HCT116 (cell line): ENCODE results near the gene FSD1. TPM values are rescaled to one million over a fixed set of nuclear protein-coding genes. Genes with fewer than 3 reads are reported as not detected.
A peak's percentile ranks its signal among the peaks of the same experiment; 100 is the strongest.
"Not testable (repeated sequence)": the region's sequence is repeated elsewhere in the genome, so short reads cannot be mapped to it uniquely, and the experiment has no call there.

Source experiments
- ATAC-seq: fragments of 200-7000 bp; cut with Tn5 transposase; 2 replicates; pipeline ENCODE4 v1.9.1; 2020; ENCODE audit warnings: mild to moderate bottlenecking, moderate library complexity
- BruUV-seq: library from RNA; stranded (reverse); fragments of 400-500 nt; replicated peaks from 2 replicates; lab custom pipeline; 2021; lab: Mats Ljungman, UMichigan
- CTCF ChIA-PET: fragments of 300-600 bp; sonication (Branson Sonifier 250); formaldehyde crosslinking; loops from one replicate; lab custom pipeline; 2021; ENCODE audit warnings: antibody characterized with exemption; lab: Charles Lee
- POLR2A ChIA-PET: fragments of 300-600, 350-600 bp; sonication (Branson Sonifier 250); formaldehyde crosslinking; loops from one replicate; lab custom pipeline; 2021; ENCODE audit warnings: antibody characterized with exemption; lab: Charles Lee
- RAD21 ChIA-PET, 2 experiments: fragments of 300-600 bp; sonication (Branson Sonifier 250); formaldehyde crosslinking; loops; one replicate each; lab custom pipeline; 2023; ENCODE audit warnings: low total read pairs in 2 of 2; ENCODE audit not compliant: uncharacterized antibody in 2 of 2, unreplicated experiment in 2 of 2, low non-redundant PET in 1 of 2; lab: Charles Lee
- DNase-seq: peaks from one replicate; pipeline ENCODE4 v3.0.0-alpha.2; 2010; ENCODE audit warnings: low read depth, low spot score
- H2AFZ ChIP-seq: fragments of 200-600 bp; shearing (Covaris generic), sonication (generic); 2 replicates; pipeline ENCODE4 v1.6.1; 2017; ENCODE audit warnings: low read depth, mixed run types, mixed read lengths, antibody characterized with exemption, low read length; ENCODE audit not compliant: poor library complexity, severe bottlenecking
- H3K27ac ChIP-seq: 2 replicates; pipeline ENCODE4 v1.5.1; 2012; ENCODE audit warnings: low read depth, low read length
- H3K27me3 ChIP-seq: fragments of 200-600 bp; sonication (generic); 2 replicates; pipeline ENCODE4 v1.6.1; 2016; ENCODE audit warnings: mixed run types, low read length, mixed read lengths; ENCODE audit not compliant: insufficient read depth
- H3K36me3 ChIP-seq, 2 experiments: fragments of 200-500 bp in 1 of 2; fragments of 200-600 bp in 1 of 2; sonication (Bioruptor generic) in 1 of 2; sonication (generic) in 1 of 2; 2 replicates each; pipeline versions ENCODE4 v1.5.1 to v1.6.1; 2014 to 2016; ENCODE audit warnings: low read length in 2 of 2, inconsistent platforms in 1 of 2, mixed read lengths in 1 of 2, mixed run types in 1 of 2; ENCODE audit not compliant: insufficient read depth in 2 of 2, control insufficient read depth in 1 of 2
- H3K4me1 ChIP-seq, 2 experiments: fragments of 200-600 bp in 1 of 2; sonication (generic) in 1 of 2; 2 replicates each; pipeline versions ENCODE4 v1.5.1 to v1.6.1; 2012 to 2017; ENCODE audit warnings: low read length in 2 of 2, inconsistent platforms in 1 of 2, mild to moderate bottlenecking in 1 of 2, mixed read lengths in 1 of 2, mixed run types in 1 of 2, moderate library complexity in 1 of 2; ENCODE audit not compliant: insufficient read depth in 2 of 2, control insufficient read depth in 1 of 2
- H3K4me2 ChIP-seq: fragments of 200-600 bp; sonication (generic); 2 replicates; pipeline ENCODE4 v1.6.1; 2017; ENCODE audit warnings: mixed run types, low read length, mixed read lengths
- H3K4me3 ChIP-seq, 2 experiments: fragments of 200-600 bp in 1 of 2; sonication (generic) in 1 of 2; replicated peaks in 1 of 2; 2 replicates each; pipeline ENCODE4 v1.5.1; 2011 to 2016; ENCODE audit warnings: low read length in 2 of 2, control low read depth in 1 of 2, low read depth in 1 of 2, mild to moderate bottlenecking in 1 of 2, mixed read lengths in 1 of 2, mixed run types in 1 of 2
- H3K79me2 ChIP-seq: fragments of 200-600 bp; sonication (generic); 2 replicates; pipeline ENCODE4 v1.6.1; 2017; ENCODE audit warnings: mild to moderate bottlenecking, mixed run types, low read length, moderate library complexity, mixed read lengths; ENCODE audit not compliant: insufficient read depth
- H3K9ac ChIP-seq: fragments of 200-600 bp; sonication (generic); 2 replicates; pipeline ENCODE4 v1.6.1; 2016; ENCODE audit warnings: low read length, mixed read lengths
- H3K9me2 ChIP-seq: fragments of 200-600 bp; sonication (generic), shearing (Covaris generic); 2 replicates; pipeline ENCODE4 v1.6.1; 2017; ENCODE audit warnings: mixed run types, mild to moderate bottlenecking, moderate library complexity; ENCODE audit not compliant: insufficient read depth
- H3K9me3 ChIP-seq, 2 experiments: fragments of 200-500 bp in 1 of 2; fragments of 200-600 bp in 1 of 2; sonication (Bioruptor generic) in 1 of 2; sonication (generic) in 1 of 2; 2 replicates each; pipeline ENCODE4 v1.6.1; 2014 to 2017; ENCODE audit warnings: low read length in 2 of 2, mixed read lengths in 2 of 2, inconsistent platforms in 1 of 2, low read depth in 1 of 2, mild to moderate bottlenecking in 1 of 2, mixed run types in 1 of 2, moderate library complexity in 1 of 2; ENCODE audit not compliant: control insufficient read depth in 1 of 2, insufficient read depth in 1 of 2
- H4K20me1 ChIP-seq: fragments of 200-600 bp; sonication (generic), shearing (Covaris generic); 2 replicates; pipeline ENCODE4 v1.6.1; 2017; ENCODE audit warnings: mixed run types, mild to moderate bottlenecking, moderate library complexity; ENCODE audit not compliant: insufficient read depth
- EGR1 ChIP-seq: IDR thresholded peaks from 2 replicates; pipeline ENCODE4 v1.6.1; 2012; ENCODE audit warnings: low read depth
- ELF1 ChIP-seq: IDR thresholded peaks from 2 replicates; pipeline ENCODE4 v1.6.1; 2012; ENCODE audit warnings: low read depth, borderline replicate concordance
- POLR2AphosphoS5 ChIP-seq: IDR thresholded peaks from 2 replicates; pipeline ENCODE4 v1.6.1; 2011; ENCODE audit warnings: mild to moderate bottlenecking, low read depth, low read length, moderate library complexity
- RAD21 ChIP-seq: IDR thresholded peaks from 2 replicates; pipeline ENCODE4 v1.6.1; 2012; ENCODE audit warnings: low read depth, mild to moderate bottlenecking
- SIN3A ChIP-seq: IDR thresholded peaks from 2 replicates; pipeline ENCODE4 v1.6.1; 2012; ENCODE audit warnings: low read depth
- SRF ChIP-seq: IDR thresholded peaks from 2 replicates; pipeline ENCODE4 v1.6.1; 2012; ENCODE audit warnings: low read depth
- intact Hi-C: fragments of 100-400 bp; cut with micrococcal nuclease; formaldehyde crosslinking; loops from 2 replicates; pipeline ENCODE4 v1.10.0; 2022
- total RNA-seq: library from RNA; stranded (reverse); gene quantifications from one replicate; pipeline ENCODE4 v1.2.1, GENCODE V29; 2021; ENCODE audit not compliant: unreplicated experiment
- TF ChIP-seq, protein P1 (sequence below): IDR thresholded peaks from 2 replicates; pipeline ENCODE4 v1.6.1; 2012
- TF ChIP-seq, protein P2 (sequence below): IDR thresholded peaks from 2 replicates; pipeline ENCODE4 v1.6.1; 2012
- TF ChIP-seq, protein P3 (sequence below), 3 experiments: fragments of 200-600 bp in 1 of 3; sonication (generic) in 1 of 3; IDR thresholded peaks in 2 of 3; conservative IDR thresholded peaks in 1 of 3; 2 replicates each; pipeline ENCODE4 v1.5.1; 2012 to 2017; ENCODE audit warnings: low read depth in 2 of 3, low read length in 2 of 3, antibody characterized with exemption in 1 of 3, borderline replicate concordance in 1 of 3, control low read depth in 1 of 3, mild to moderate bottlenecking in 1 of 3, mixed read lengths in 1 of 3, mixed run types in 1 of 3, moderate library complexity in 1 of 3; ENCODE audit not compliant: insufficient read depth in 1 of 3

Gene FSD1
- total RNA-seq, 1 experiment from 2014 or later: 20.1 TPM

DNA sequence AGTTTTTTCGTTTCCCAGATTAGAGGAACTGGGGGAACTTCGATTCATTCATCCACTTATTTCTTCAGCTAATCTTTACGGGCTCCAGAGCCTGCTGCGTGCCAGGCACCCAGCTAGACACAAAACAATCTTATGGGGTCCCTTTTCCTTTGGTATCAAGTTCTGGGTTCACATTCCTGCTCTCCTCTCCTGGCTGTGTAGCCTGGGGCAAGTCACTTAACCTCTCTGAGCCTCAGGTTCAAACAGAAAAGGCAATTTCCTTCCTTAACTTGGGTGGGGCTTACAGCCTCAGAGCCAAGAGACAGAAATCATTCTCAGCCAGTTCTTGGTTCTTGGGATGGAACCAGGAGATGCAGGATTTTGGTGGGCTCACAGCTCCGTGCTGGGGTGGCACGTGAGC, 19.4 kb upstream of the FSD1 start (continued):
- TF ChIP-seq, protein P1, sequence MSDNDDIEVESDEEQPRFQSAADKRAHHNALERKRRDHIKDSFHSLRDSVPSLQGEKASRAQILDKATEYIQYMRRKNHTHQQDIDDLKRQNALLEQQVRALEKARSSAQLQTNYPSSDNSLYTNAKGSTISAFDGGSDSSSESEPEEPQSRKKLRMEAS: no peak
- no peak for TF ChIP-seq SRF
- TF ChIP-seq EGR1: no peak
- no peak for TF ChIP-seq SIN3A
- TF ChIP-seq RAD21: no peak

DNA sequence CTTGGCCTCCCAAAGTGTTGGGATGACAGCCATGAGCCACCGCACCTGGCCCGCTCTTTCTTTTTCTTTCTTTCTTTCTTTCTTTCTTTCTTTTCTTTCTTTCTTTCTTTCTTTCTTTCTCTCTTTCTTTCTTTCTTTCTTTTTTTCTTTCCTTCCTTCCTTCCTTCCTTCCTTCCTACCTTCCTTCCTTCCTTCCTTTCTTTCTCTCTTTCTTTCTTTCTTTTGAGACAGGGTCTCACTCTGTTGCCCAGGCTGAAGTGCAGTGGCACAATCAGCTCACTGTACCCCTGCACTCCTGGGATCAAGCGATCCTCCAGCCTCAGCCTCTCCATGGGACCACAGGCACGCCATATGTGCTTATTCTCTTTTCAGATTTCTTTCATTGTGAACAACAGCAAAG, 18.3 kb upstream of the FSD1 start:
- H3K9me2 ChIP-seq, H3K4me3 ChIP-seq, intact Hi-C loops, CTCF ChIA-PET, H3K27me3 ChIP-seq, H3K36me3 ChIP-seq, BruUV-seq, ATAC-seq, H3K4me2 ChIP-seq, H4K20me1 ChIP-seq, H3K9me3 ChIP-seq, H2AFZ ChIP-seq, RAD21 ChIA-PET, H3K79me2 ChIP-seq, H3K9ac ChIP-seq, POLR2A ChIA-PET, DNase-seq, H3K27ac ChIP-seq: not testable (repeated sequence)
- peaks cover 12 to 28% of the 10 kb centered on the region in 2 experiments; a peak in 3 of 4 replicates for H3K4me1 ChIP-seq

DNA sequence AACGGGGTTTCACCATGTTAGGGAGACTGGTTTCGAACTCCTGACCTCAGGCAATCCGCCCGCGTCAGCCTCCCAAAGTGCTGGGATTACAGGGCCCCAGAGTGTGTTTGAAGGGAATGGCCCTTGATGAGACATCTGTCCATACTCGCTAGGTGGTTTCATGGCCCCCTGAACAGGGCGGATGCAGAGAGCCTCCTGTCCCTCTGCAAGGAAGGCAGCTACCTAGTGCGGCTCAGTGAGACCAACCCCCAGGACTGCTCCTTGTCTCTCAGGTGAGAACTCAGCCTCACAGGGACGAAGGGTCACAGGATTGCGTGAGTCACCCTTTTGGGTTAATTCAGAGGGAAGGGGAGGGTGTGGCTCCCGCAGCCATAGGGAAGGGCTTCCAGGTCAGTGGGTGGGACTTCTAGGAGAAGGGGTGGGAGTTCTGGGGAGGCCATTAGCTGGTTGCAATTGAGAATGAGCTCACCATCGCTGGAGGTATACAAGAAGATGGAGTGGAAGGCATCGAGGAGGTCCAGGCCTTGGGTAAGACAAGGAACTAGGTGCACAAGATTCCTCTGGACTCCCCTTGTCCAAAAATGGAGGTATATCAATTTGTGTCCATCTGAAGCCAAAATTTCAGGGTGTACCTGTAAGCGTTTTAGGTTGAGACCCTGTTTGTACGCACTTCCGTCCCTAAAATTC, 16.2 kb upstream of the FSD1 start:
- no peak overlapping the region for H2AFZ ChIP-seq
- H3K4me2 ChIP-seq: peak overlapping the region; percentile 56
- H3K4me3 ChIP-seq: peak overlapping the region in 1 of 2 experiments; percentile 22; a peak in 2 of 4 replicates
- DNase-seq (peak; percentile 51), ATAC-seq (peak; percentile 93)
- peak overlapping the region; percentile 2; the same call in 1 of the 2 replicates for H3K27ac ChIP-seq
- H3K9me2 ChIP-seq: no peaks in the 10 kb centered on the region
- H3K4me1 ChIP-seq: peaks cover 12 to 28% of the 10 kb centered on the region in 2 experiments; a peak in 3 of 4 replicates
- no peaks in the 10 kb centered on the region for H3K27me3 ChIP-seq
- 0 out of 2 replicates have a peak overlapping the region, but pooled peaks have one; percentile 16 for H3K9ac ChIP-seq
- ChIA-PET CTCF (interaction anchor here (0.7 to 1.3 kb wide), 3 partner anchors 10 to 64 kb away, joined by 3 to 4 read pairs (median 3); no protein-coding TSS in a partner anchor), POLR2A (interaction anchor here (1.0 kb wide), 1 partner anchor 55 kb away, joined by 3 read pairs; the partner anchor contains the start of gene MPND), RAD21 (no interaction called here)
- BruUV-seq: no TSS peak
- TF ChIP-seq POLR2AphosphoS5: no peak
- no peak for TF ChIP-seq ELF1
- no peak for TF ChIP-seq SRF
- TF ChIP-seq, protein P2, sequence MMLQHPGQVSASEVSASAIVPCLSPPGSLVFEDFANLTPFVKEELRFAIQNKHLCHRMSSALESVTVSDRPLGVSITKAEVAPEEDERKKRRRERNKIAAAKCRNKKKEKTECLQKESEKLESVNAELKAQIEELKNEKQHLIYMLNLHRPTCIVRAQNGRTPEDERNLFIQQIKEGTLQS: no peak
- TF ChIP-seq, protein P3, sequence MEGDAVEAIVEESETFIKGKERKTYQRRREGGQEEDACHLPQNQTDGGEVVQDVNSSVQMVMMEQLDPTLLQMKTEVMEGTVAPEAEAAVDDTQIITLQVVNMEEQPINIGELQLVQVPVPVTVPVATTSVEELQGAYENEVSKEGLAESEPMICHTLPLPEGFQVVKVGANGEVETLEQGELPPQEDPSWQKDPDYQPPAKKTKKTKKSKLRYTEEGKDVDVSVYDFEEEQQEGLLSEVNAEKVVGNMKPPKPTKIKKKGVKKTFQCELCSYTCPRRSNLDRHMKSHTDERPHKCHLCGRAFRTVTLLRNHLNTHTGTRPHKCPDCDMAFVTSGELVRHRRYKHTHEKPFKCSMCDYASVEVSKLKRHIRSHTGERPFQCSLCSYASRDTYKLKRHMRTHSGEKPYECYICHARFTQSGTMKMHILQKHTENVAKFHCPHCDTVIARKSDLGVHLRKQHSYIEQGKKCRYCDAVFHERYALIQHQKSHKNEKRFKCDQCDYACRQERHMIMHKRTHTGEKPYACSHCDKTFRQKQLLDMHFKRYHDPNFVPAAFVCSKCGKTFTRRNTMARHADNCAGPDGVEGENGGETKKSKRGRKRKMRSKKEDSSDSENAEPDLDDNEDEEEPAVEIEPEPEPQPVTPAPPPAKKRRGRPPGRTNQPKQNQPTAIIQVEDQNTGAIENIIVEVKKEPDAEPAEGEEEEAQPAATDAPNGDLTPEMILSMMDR (IDR thresholded peaks at IDR 0.05 in 2 of 3, conservative IDR thresholded peaks at IDR 0.05 in 1 of 3; ENCODE audit: borderline replicate concordance in 1 of 3, insufficient read depth in 1 of 3, low read depth in 2 of 3, low read length in 2 of 3): no peak
- no peaks in the 10 kb centered on the region for H3K36me3 ChIP-seq
- H3K9me3 ChIP-seq: no peaks in the 10 kb centered on the region
- intact Hi-C loops: no loop called here
- H3K79me2 ChIP-seq: no peaks in the 10 kb centered on the region
- H4K20me1 ChIP-seq: no peaks in the 10 kb centered on the region
